ENCODE results near the gene RHCE. TPM values are rescaled to one million over a fixed set of nuclear protein-coding genes. Genes with fewer than 3 reads are reported as not detected.
A peak's percentile ranks its signal among the peaks of the same experiment; 100 is the strongest.
"Not testable (repeated sequence)": the region's sequence is repeated elsewhere in the genome, so short reads cannot be mapped to it uniquely, and the experiment has no call there.

RHCE gene
- total RNA-seq, 1 donor from 2014 or later, result 0.41 TPM

GRCh38 chr1:25433389-25434186 lies 13.0 kb upstream of the RHCE start:
- DNase-seq (ENCODE audit: extremely low read depth, low read depth, low spot score), result no peak

DNA sequence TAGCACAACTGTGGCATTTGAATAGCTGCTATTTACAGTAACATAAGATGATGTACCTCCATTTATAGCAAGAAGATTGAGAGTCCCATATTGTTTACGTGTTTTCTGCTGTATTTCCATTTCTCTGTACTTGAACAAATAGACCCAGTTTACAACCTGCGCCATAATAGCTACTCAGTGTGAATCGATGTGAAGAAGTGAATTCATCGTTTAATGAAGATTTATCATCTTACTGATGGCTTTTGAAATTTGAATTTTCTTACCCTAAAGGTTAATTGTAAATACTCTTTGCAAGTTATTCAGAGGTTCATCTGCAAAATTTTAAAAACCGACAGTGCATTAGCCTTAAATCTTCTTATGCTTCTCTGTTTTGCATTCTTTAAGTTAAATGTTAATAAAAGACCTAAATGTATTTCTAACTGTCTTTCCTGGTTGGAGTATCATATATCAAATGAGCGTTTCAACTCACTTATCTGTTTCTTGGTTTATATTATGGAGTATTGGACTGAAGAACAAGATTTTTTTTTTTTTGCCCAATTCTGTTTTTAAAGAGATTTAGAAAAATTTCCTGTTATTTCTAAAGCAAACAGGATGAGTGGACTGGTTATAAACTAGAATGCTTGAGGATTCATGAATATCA lies 12.2 kb upstream of the RHCE start:
- DNase-seq (ENCODE audit: extremely low read depth, low read depth, low spot score), result no peak

DNA sequence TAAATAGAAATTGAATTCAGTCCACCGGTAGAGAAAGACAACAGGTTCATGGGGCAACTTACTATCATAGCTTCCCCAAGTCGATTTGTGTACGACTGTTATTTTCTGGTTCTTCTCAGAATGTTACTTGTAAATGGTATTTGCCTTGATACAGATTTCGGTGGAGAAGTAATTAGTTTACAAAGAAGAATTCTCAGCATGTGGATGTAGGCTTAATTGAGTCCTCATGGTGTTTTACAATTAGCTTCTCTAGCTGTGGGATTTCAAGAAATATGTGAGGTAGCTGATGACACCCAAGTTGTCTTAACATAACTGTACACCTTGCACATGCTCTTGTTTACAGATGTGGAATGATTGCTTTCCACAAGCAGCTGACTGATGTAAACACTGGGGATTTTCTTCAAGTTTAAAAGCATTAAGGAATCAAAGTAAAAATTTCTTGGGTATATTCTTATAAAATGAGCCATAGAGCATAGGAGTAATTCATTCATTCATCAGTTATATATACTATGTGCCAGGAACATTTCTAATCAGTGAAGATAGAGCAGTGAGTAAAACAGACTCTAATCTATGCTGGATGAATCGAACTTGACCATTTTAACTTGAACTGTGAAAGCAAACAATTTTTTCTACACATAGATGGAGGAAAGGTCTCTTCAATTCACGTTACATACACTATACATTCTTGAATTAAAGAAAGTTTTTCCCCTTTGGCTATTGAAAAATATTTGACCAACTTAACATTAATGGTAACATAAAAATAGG lies 11.5 kb upstream of the RHCE start:
- no peak for DNase-seq (ENCODE audit: extremely low read depth, low read depth, low spot score)

DNA sequence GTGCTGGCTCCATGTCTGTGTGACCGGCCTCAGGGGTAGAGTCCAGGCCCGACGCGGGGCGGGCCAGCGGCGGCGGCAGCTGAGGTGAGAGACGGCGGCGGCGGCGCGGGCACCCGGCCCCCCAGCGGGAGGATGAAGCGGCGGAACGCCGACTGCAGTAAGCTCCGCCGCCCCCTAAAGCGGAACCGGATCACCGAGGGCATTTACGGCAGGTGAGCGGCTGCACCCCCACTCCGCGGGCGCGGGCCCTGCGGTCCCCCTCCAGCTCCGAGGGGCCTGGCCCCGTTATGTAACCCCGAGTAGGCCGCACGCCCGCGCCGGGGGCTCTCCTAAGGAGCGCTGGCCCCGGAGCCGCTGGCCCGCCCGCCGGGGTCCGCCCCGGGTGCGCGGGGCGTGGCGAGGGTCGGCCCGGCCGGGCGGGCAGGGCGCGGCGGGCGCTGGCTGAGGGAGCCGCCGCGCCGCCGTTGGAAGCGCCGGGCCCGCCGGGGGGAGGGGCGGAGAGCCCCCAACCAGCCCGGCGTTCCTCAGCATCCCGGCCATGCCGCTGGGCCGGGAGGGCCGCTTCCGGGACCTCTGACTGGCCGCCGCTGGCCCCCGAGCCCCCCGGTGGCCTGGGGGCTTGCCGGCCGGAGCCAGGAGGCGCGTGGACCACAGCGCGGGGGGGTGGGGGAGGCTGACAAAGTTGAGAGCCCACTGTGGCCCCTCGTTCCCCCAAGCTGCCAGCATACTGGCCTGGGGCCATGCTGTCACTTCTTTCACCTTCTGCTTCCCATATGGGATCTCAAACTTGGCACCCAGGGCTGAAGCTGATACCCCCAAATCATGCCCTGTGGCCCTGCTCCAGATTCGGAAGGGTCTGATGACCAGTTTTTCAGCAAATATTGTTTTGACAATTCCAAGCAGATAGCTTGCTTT lies 10.6 kb upstream of the RHCE start:
- no peak for DNase-seq (ENCODE audit: extremely low read depth, low read depth, low spot score)

DNA sequence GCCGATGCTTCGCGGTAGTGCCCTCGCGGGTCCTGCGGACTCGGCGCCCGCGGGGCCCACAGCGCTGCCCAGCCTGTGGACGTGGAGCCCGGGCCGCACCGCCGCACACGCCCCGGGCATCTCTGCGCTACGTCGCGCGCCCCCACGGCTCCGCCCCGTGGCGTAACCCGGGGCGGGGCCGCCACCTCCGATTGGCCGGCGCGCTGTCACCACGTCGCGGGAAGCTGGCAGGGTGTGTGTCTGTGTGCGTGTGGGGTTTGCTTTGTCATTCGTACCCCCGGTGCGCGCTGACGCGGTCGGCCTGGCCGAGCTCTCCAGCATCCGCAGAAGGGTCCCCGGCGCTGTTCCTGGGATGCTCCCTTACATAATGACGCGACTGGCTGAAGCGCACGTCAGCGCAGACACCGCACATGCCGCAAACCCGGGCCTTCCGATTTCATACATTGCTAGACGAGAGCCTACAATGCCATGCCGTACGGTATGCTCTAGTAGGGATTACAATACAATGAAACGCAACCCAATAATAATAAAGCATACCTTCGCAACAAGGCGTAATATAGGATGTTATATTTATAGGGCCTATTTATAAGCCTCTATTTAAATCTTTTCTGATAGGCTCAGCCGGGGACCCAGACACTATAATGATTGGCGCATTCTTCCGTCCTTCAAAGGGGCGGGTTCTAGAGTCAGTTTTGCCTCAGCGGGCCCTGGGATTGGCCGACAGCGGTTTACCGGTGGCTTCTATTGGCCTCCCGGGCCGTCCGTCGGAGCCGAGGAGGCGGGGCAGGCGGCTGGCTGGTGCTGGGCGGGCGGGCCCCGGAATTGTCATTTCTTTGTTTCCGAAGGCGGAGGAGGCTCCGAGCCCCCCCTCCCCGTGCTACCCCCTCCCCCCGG lies 9.7 kb upstream of the RHCE start, which contains the start of gene MACO1:
TSS of gene MACO1 (plus strand) at position 825 of the 894 bp plus-strand sequence. CDS start 202 bp downstream, outside the sequence.
- peak; percentile 88 for DNase-seq (ENCODE audit: extremely low read depth, low read depth, low spot score)

DNA sequence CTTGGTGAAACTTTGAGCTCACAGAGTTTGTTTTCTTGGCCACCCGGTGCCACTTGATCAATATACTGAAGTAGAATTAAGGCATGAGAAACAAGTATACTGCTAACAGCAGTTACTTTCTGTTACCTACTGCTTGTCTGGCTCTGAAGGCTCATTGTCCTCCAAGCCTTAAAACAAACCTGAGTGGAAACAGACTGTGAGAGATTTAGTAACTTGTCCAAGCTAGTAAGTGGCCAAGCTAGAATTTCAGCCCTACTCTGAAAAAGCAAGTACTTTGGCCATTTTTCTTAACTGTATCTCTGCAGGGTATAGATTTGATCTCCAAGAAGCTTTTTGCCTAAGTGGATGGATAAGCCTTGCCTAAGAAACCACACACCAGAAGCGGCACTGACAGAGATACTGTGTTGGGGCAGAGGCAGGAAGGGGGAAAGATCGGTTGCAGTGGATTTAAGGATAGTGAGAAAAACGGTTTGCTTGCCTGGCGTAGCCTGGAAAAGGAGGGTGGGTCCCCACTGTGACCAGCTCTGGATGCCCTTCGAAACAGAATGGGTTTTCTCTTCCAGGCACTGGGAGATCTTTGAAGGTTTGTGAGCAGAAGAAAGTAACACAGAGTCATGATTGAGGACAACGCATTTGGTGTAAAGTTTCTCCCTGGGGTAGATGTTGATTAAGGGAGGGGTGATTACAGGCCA lies 8.0 kb upstream of the RHCE start:
- DNase-seq (ENCODE audit: extremely low read depth, low read depth, low spot score), result no peak

DNA sequence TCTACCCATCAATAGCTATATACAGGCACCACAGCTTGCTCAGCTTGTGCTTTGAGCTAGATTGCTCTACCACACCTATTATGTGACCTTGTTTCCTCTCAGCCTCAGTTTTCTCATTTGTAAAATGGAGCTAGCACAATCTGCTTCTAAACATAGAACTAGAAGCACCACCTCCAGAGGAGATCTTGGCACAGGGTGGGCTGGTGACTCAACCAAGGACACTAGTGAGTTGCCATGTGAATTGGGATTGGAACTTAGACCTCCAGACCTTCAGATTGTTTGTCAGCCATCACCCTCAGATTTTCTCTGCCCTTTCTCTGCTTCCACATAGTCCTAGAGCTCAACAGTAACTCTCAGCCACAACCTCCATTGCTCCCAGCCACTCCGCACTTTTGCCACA lies 7.1 kb upstream of the RHCE start:
- no peak for DNase-seq (ENCODE audit: extremely low read depth, low read depth, low spot score)

GRCh38 chr1:25425098-25426085 lies 4.8 kb upstream of the RHCE start:
- no peak for DNase-seq (ENCODE audit: extremely low read depth, low read depth, low spot score)

DNA sequence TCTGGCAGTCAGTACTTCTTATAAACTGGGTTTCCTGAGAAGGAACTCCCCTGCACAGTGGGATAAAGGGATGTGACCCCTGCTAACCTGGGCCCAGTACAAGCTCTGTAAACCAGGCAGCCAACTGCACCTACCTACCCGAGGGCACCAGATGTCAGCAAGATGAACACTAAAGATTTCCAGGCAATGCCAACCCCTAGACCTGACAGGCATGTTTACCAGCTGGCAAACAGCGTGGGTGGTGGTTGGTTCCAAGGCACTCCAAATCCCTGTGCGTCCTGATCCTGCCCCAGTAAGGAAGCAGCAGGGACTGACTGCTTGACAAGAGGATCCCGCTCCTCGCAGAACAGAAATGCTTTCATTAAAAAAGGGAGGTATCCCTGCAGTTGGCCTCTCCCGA lies 2.6 kb upstream of the RHCE start:
- not testable (repeated sequence) for DNase-seq (ENCODE audit: extremely low read depth, low read depth, low spot score)

- not testable (repeated sequence) for DNase-seq (ENCODE audit: extremely low read depth, low read depth, low spot score)
Measured at GRCh38 chr1:25419339-25419738, 1.3 kb downstream of the RHCE start.

- DNase-seq (ENCODE audit: extremely low read depth, low read depth, low spot score), result not testable (repeated sequence)
Measured at GRCh38 chr1:25417280-25417679, 3.3 kb downstream of the RHCE start.

DNA sequence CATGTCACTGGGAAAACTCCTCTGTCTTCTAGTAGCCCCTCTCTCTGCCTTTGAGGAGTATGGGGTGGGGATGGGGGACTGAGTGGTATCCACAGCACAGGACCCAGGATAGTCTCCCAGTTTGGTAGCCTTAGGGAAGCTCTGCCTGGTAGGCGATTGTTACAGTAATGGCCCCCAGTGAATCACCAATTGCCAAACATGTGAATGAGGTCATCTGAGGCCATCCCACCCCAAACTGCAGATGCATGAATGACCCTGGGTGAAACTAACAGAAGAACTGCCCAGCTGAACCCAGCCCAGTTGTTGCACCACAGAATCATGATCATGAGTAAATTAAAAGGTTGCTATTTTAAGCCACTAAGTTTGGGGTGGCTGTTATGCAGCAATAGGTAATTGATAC lies 6.0 kb downstream of the RHCE start:
- not testable (repeated sequence) for DNase-seq (ENCODE audit: extremely low read depth, low read depth, low spot score)

DNA sequence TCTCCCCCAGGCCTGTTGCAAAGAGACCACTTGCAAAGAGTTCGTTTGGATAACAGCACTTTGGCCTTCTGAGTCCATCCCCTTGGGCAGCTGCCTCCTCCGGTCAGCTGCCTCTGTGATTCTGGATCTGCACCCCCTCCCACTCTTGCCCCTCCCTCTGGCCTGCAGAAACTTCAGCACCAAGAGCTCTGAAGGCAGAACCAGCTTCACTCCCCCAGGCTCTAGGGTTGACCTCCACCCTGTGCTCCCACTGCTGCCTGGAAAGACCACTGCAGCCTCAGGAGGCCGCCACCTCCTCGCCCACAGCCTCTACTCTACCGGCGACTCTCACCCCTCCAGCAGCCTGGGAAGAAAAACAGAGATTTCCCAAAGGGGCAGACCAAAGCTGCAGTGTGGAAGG lies 6.5 kb downstream of the RHCE start:
- DNase-seq (ENCODE audit: extremely low read depth, low read depth, low spot score), result not testable (repeated sequence)

GRCh38 chr1:25412872-25413623 lies 7.6 kb downstream of the RHCE start:
- DNase-seq (ENCODE audit: extremely low read depth, low read depth, low spot score), result not testable (repeated sequence)

GRCh38 chr1:25409641-25410427 lies 10.8 kb downstream of the RHCE start:
- not testable (repeated sequence) for DNase-seq (ENCODE audit: extremely low read depth, low read depth, low spot score)

DNA sequence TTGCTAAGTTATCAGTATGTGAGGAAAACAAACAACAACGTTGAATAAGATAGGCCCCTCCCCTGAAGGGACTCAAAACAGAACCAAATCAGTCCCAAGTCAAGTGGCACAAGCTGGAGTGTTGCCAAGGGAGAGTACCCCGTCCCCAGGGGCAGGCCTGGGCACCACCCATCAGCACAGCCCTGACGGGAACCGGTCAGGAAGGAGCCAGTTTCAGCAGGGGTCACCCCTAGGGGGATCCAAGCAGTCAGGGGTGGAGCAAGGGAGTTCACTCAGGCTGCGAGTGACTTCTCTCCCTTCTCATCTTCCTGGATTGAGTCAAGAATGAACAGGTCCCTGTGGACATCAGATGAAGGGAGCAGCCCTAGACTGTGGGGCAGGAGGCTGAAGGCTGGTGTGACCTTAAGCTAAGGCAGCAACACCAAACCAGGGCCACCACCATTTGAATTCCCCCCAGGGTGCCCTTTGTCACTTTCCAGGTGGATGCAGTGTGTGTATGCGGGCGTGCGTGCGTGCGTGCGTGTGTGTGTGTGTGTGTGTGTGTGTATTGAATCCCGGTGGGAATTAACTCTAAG lies 14.8 kb downstream of the RHCE start:
- DNase-seq (ENCODE audit: extremely low read depth, low read depth, low spot score), result not testable (repeated sequence)
